Adrenal gland (tissue), 12 donors: ENCODE measurements around the gene PDX1. TPM values are rescaled to one million over a fixed set of nuclear protein-coding genes. Genes with fewer than 3 reads are reported as not detected.

Experiments
- DNase-seq, 7 donors: peaks; one replicate each; pipeline ENCODE4 v3.0.0-alpha.2; 2019 to 2020
- H3K27ac ChIP-seq, 5 donors: fragments of 200-600 bp; sonication (generic) in 4 of 5; 1 replicate in 3 of 5; 2 replicates in 2 of 5; pipeline versions ENCODE4 v1.5.1 to v1.8.0; 2016 to 2020; ENCODE audit warnings: mild to moderate bottlenecking in 1 of 5
- H3K27me3 ChIP-seq: fragments of 200-600 bp; 2 replicates; pipeline ENCODE4 v1.8.0; 2021
- H3K36me3 ChIP-seq, 2 donors: fragments of 200-600 bp; replicated peaks in 1 of 2; 1 replicate in 1 of 2; 2 replicates in 1 of 2; pipeline versions ENCODE4 v1.5.1 to v1.8.0; 2018 to 2022
- H3K4me1 ChIP-seq, 2 donors: fragments of 200-600 bp; replicated peaks in 1 of 2; 1 replicate in 1 of 2; 2 replicates in 1 of 2; pipeline versions ENCODE4 v1.5.1 to v1.8.0; 2018 to 2021
- H3K4me3 ChIP-seq, 4 donors: fragments of 200-600 bp; sonication (generic) in 3 of 4; one replicate each; pipeline ENCODE4 v1.5.1; 2016 to 2018
- H3K9me3 ChIP-seq, 3 donors: fragments of 200-600 bp; sonication (generic) in 1 of 3; replicated peaks in 1 of 3; 1 replicate in 2 of 3; 2 replicates in 1 of 3; pipeline versions ENCODE4 v1.5.1 to v1.8.0; 2016 to 2021
- CTCF ChIP-seq, 6 experiments: fragments of 450-650 bp in 4 of 6; fragments of 200-600 bp in 2 of 6; sonication (generic) in 1 of 6; IDR thresholded peaks; 1 replicate in 5 of 6; 2 replicates in 1 of 6; pipeline versions ENCODE4 v1.5.1 to v1.8.0; 2016 to 2021; ENCODE audit warnings: antibody characterized with exemption in 6 of 6, mild to moderate bottlenecking in 2 of 6, moderate library complexity in 1 of 6
- POLR2A ChIP-seq, 2 donors: fragments of 450-650 bp; IDR thresholded peaks; one replicate each; pipeline ENCODE4 v1.6.1; 2017; ENCODE audit warnings: antibody characterized with exemption in 2 of 2, mild to moderate bottlenecking in 2 of 2, moderate library complexity in 1 of 2
- WGBS, 4 donors: extraction: QIAGEN DNeasy Blood & Tissue Kit in 2 of 4; methylation state at CpG; one replicate each; pipeline versions ENCODE4 v1.1.5 to v1.1.7; 2013 to 2017; 5-methylcytosine and 5-hydroxymethylcytosine counted together
- intact Hi-C, 2 donors: fragments of 100-400 bp; cut with DNase I; formaldehyde crosslinking; loops; one replicate each; pipeline versions ENCODE4 v1.14.1 to v1.15.0; 2022 to 2023
- polyA plus RNA-seq, 3 donors: library from polyadenylated mRNA; stranded (reverse); fragments of 200-250 nt in 2 of 3; fragments of 350-450 nt in 1 of 3; fragmentation: Illumina TruSeq in 1 of 3; extraction: RNeasy Lipid Tissue Mini Kit (QIAGEN cat#74804) in 1 of 3; gene quantifications; one replicate each; pipeline ENCODE4 v1.2.3, GENCODE V29; 2013 to 2014
- small RNA-seq, 2 donors: library from RNA; depleted of rRNA; stranded (forward); fragments of <200 nt; gene quantifications; one replicate each; pipeline ENCODE3, GENCODE V24; 2016
- total RNA-seq, 9 donors: library from RNA; depleted of rRNA in 4 of 9; stranded (reverse); fragments of >200 nt in 4 of 9; fragments of 120-200 nt in 1 of 9; fragmentation: NEBNext Ultra II Directional in 1 of 9; extraction: Animal tissue kit (Norgen Biotek cat#: 25700) in 1 of 9; gene quantifications; one replicate each; pipeline versions ENCODE4 v1.1.0 to v1.2.4, GENCODE V29; 2013 to 2023
- donor health status: healthy with polysubstance abuse.
- donor health status: Bipolar disorder and iron deficiency.
- donor health status: DM: yes; HTN: yes; CAD: no.
- donor health status: DM: no; HTN: no; CAD: no.
- donor health status: DM: no; HTN: no; CAD: no.
- donor health status: DM: yes; HTN: yes; CAD: no.

Gene PDX1
- total and polyA plus RNA-seq, 12 donors, result not detected

DNA sequence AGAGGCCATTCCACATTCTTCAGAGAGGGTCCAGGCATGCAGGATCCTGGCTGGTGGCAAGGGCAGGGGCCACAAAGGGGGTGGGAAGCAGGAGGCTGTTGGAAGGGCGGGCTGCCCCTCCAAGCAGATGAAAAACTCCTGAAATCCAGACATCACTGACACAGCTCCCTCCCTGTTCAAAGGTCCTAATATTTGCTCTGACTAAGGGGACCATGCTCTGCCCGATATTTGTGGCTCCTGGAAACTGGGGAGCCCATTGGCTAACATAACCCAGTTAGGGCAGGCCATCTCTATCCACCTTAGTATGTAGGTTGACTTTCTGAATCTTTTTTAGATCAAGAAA is 52.6 kb downstream of the PDX1 start:
- Histone ChIP-seq H3K9me3 (no peaks in the 10 kb centered on the region), H3K27ac (no peak overlapping the region), H3K36me3 (no peaks in the 10 kb centered on the region), H3K27me3 (peaks cover 85% of the 10 kb centered on the region), H3K4me1 (no peaks in the 10 kb centered on the region), H3K4me3 (no peak overlapping the region)
- no peak for TF ChIP-seq POLR2A (IDR thresholded peaks at IDR 0.05)
- TF ChIP-seq CTCF (IDR thresholded peaks at IDR 0.05), result no peak
- DNase-seq, result no peak
- 51 to 72% (median 68%) methylated on average over 2 of the region's 2 CpGs for WGBS, 4 donors
- intact Hi-C loops, result no loop called here

DNA sequence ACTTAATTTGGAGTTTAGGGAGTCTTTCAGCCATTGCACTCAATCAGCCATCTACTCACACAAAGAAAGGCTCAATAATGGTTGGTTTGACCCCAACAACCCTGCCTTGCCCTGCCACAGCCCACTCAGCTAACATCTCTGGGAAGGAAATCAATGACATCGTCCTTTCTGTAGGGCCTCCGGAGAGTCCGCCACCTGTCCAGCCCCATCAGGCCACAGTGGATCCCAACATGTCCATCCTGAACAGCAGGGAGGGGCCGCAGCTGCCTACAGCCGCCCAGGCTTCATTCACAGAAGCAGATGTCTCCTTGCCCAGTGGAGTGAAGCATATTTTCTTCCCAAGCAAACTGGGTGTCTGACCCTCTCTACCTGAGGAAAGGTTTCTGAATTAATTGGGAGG is 53.5 kb downstream of the PDX1 start:
- TF ChIP-seq CTCF (IDR thresholded peaks at IDR 0.05), result no peak
- TF ChIP-seq POLR2A (IDR thresholded peaks at IDR 0.05), result no peak
- WGBS, 4 donors, result 33 to 46% (median 42%) methylated on average over 5 of the region's 5 CpGs
- Histone ChIP-seq H3K36me3 (no peaks in the 10 kb centered on the region), H3K27ac (no peak overlapping the region), H3K9me3 (no peaks in the 10 kb centered on the region), H3K4me1 (no peaks in the 10 kb centered on the region), H3K27me3 (peaks cover 85% of the 10 kb centered on the region), H3K4me3 (no peak overlapping the region)
- DNase-seq, result no peak
- intact Hi-C loops, result no loop called here

DNA sequence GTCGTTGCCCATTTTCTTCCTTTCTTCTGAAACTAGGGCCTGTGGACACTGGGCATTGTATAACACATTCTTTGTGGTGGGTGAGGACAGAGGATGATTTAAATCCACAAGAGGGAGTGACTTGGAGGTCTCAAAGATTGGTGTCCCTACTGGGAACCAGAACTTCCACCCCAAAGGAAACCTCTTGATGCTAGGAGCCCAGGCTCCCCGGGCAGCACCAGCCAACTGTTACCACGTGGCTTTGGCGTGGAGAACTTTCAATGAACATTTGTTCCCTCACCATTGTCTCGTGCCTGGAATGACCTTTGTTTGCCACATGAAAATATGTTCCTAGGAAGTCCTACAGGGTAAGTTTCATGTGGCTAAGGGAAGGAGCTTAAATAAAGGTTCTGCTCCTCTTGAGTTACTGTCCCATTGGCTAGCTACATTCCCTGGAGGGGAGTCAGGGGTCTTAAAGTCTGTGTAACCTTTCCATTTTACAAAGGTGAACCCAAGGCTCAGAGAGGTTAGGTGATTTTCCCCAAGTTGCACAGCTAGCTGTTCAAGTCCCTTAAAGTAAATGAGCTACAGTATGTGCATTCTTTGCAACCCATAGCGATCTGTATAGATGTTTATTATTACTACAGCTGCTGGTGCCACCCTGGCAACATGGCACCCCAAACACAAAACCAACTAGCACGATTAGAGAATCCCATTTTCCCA is 54.3 kb downstream of the PDX1 start:
- intact Hi-C loops, result no loop called here
- Histone ChIP-seq H3K4me1 (no peaks in the 10 kb centered on the region), H3K9me3 (no peaks in the 10 kb centered on the region), H3K27ac (no peak overlapping the region), H3K36me3 (no peaks in the 10 kb centered on the region), H3K27me3 (peaks cover 85% of the 10 kb centered on the region), H3K4me3 (no peak overlapping the region)
- WGBS, 4 donors, result 12 to 21% (median 17%) methylated on average over 7 of the region's 7 CpGs
- DNase-seq, result peak in 1 of 7 donors; percentile 11
- no peak for TF ChIP-seq CTCF (IDR thresholded peaks at IDR 0.05)
- TF ChIP-seq POLR2A (IDR thresholded peaks at IDR 0.05), result no peak

Small RNA genes lying within 50 kb of the gene (small RNA-seq; reads per million reads assigned to genes)
- gene ATP5F1EP2, result 0 reads per million in 2 donors

Other genes starting within 250 kb of the PDX1 start
- not detected for gene GSX1, start 127.5 kb upstream of the PDX1 start, total RNA-seq
- gene GSX1, start 127.5 kb upstream of the PDX1 start, polyA plus RNA-seq, result not detected
- under 1 TPM in 1 of 9 donors, not detected in 8; 0.14 TPM for gene CDX2, start 49.3 kb downstream of the PDX1 start, total RNA-seq
- under 1 TPM in 1 of 3 donors, not detected in 2; 0.08 TPM for gene CDX2, start 49.3 kb downstream of the PDX1 start, polyA plus RNA-seq
- not detected for gene URAD, start 68.7 kb downstream of the PDX1 start, total RNA-seq
- not detected for gene URAD, start 68.7 kb downstream of the PDX1 start, polyA plus RNA-seq
- gene FLT3, start 180.6 kb downstream of the PDX1 start, total RNA-seq, result 1 to 10 TPM in 1 of 9 donors, under 1 TPM in 8; 0.06 to 1.0 (median 0.27) TPM
- under 1 TPM; 0.13 to 0.64 (median 0.22) TPM for gene FLT3, start 180.6 kb downstream of the PDX1 start, polyA plus RNA-seq
- gene PAN3, start 218.5 kb downstream of the PDX1 start, total RNA-seq, result 10 to 100 TPM; 15.2 to 31.4 (median 24.3) TPM
- gene PAN3, start 218.5 kb downstream of the PDX1 start, polyA plus RNA-seq, result 10 to 100 TPM; 13.3 to 27.7 (median 16.4) TPM